ENCODE data around the gene SMC1B.
"Not testable (repeated sequence)": the region's sequence is repeated elsewhere in the genome, so short reads cannot be mapped to it uniquely, and the experiment has no call there.

The SMC1B gene

GRCh38 chr22:45335854-45336522 lies 77.4 kb downstream of the SMC1B start:
- H3K27me3 Mint-ChIP-seq, result no peaks in the 10 kb centered on the region
- no peaks in the 10 kb centered on the region for H3K9me3 Mint-ChIP-seq
- DNase-seq, result no peak
- H3K4me1 Mint-ChIP-seq, result peaks cover 37% of the 10 kb centered on the region
- CTCF ChIA-PET, result no interaction called here
- H3K27ac Mint-ChIP-seq, result no peak overlapping the region
- H3K4me3 Mint-ChIP-seq, result no peak overlapping the region
- H3K36me3 Mint-ChIP-seq, result peaks cover 65% of the 10 kb centered on the region

DNA sequence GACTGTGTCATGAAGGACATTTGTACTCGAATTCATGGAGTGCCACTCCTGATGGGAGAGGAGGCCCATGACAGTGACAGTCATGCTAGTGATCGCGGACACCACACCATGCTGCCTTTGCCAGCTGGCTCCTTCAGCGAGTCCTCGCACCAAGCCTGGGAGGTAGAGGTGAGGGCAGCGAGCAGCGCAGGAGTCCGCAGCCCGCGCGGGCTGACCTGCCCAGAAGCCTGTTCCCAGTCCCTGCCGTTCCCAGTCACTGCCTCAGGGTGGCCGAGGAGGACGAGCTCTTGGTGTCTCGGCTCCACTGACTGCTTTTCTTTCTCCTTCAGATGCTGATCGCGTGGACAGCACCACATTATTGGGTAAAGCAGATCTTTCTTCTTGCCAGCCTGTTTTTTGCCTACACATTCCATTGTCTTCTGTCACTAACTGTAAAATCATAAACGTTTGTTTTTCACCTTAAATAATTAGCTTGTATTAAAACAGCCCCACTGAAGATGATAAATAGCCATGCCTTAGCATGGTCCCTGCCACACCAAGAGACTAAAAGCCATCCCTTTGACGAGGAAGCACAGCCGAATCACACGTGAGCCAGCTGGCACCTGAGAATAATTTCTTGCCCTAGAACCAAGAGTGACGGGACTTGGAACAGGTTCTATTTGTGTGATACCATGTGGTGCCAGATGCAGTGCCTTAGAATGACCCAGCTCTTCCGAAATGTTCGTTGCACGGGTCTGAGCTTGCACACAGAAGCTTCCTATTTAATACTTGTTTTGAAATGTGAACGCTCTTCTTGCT lies 78.2 kb downstream of the SMC1B start:
- peaks cover 65% of the 10 kb centered on the region for H3K36me3 Mint-ChIP-seq
- H3K27ac Mint-ChIP-seq, result no peak overlapping the region
- no peak overlapping the region for H3K4me3 Mint-ChIP-seq
- CTCF ChIA-PET, result no interaction called here
- no peak for DNase-seq
- no peaks in the 10 kb centered on the region for H3K27me3 Mint-ChIP-seq
- no peaks in the 10 kb centered on the region for H3K9me3 Mint-ChIP-seq
- peaks cover 30% of the 10 kb centered on the region for H3K4me1 Mint-ChIP-seq

- no peak for DNase-seq
- H3K27me3 Mint-ChIP-seq, result no peaks in the 10 kb centered on the region
- CTCF ChIA-PET, result no interaction called here
- H3K9me3 Mint-ChIP-seq, result no peaks in the 10 kb centered on the region
- H3K4me3 Mint-ChIP-seq, result no peak overlapping the region
- peak overlapping the region; percentile 19 for H3K27ac Mint-ChIP-seq
- peaks cover 58% of the 10 kb centered on the region for H3K36me3 Mint-ChIP-seq
- peaks cover 25% of the 10 kb centered on the region for H3K4me1 Mint-ChIP-seq
Measured at GRCh38 chr22:45334528-45334927, 78.9 kb downstream of the SMC1B start.

- Mint-ChIP-seq H3K4me1 (peaks cover 25% of the 10 kb centered on the region), H3K36me3 (peaks cover 56% of the 10 kb centered on the region), H3K9me3 (no peaks in the 10 kb centered on the region), H3K27me3 (no peaks in the 10 kb centered on the region), H3K27ac (peak overlapping the region; percentile 19), H3K4me3 (no peak overlapping the region)
- DNase-seq, result peak; percentile 30
- CTCF ChIA-PET, result no interaction called here
Measured at GRCh38 chr22:45334068-45334467, 79.3 kb downstream of the SMC1B start.

- no peaks in the 10 kb centered on the region for H3K9me3 Mint-ChIP-seq
- H3K4me1 Mint-ChIP-seq, result peaks cover 19% of the 10 kb centered on the region
- DNase-seq, result no peak
- no peak overlapping the region for H3K4me3 Mint-ChIP-seq
- H3K27me3 Mint-ChIP-seq, result no peaks in the 10 kb centered on the region
- H3K27ac Mint-ChIP-seq, result no peak overlapping the region
- peaks cover 52% of the 10 kb centered on the region for H3K36me3 Mint-ChIP-seq
- CTCF ChIA-PET, result no interaction called here
Measured at GRCh38 chr22:45332001-45332400, 81.4 kb downstream of the SMC1B start.

GRCh38 chr22:45331486-45331885 lies 81.9 kb downstream of the SMC1B start:
- peaks cover 47% of the 10 kb centered on the region for H3K36me3 Mint-ChIP-seq
- no peak overlapping the region for H3K27ac Mint-ChIP-seq
- DNase-seq, result no peak
- H3K9me3 Mint-ChIP-seq, result no peaks in the 10 kb centered on the region
- no peak overlapping the region for H3K4me3 Mint-ChIP-seq
- H3K27me3 Mint-ChIP-seq, result no peaks in the 10 kb centered on the region
- CTCF ChIA-PET, result no interaction called here
- H3K4me1 Mint-ChIP-seq, result peaks cover 16% of the 10 kb centered on the region

- CTCF ChIA-PET, result interaction anchor here (2.3 kb wide), 1 partner anchor 11 kb away, joined by 5 read pairs; no protein-coding TSS in a partner anchor
- Mint-ChIP-seq H3K36me3 (peaks cover 43% of the 10 kb centered on the region), H3K27me3 (no peaks in the 10 kb centered on the region), H3K27ac (no peak overlapping the region), H3K4me1 (peaks cover 16% of the 10 kb centered on the region), H3K9me3 (no peaks in the 10 kb centered on the region), H3K4me3 (no peak overlapping the region)
- DNase-seq, result no peak
Measured at GRCh38 chr22:45330548-45330947, 82.9 kb downstream of the SMC1B start.

GRCh38 chr22:45329530-45329936 lies 83.9 kb downstream of the SMC1B start:
- Mint-ChIP-seq H3K27ac (no peak overlapping the region), H3K36me3 (peaks cover 42% of the 10 kb centered on the region), H3K9me3 (no peaks in the 10 kb centered on the region), H3K4me1 (peaks cover 15% of the 10 kb centered on the region), H3K27me3 (no peaks in the 10 kb centered on the region), H3K4me3 (no peak overlapping the region)
- no peak for DNase-seq
- CTCF ChIA-PET, result interaction anchor here (2.3 kb wide), 1 partner anchor 12 kb away, joined by 5 read pairs; no protein-coding TSS in a partner anchor

GRCh38 chr22:45328822-45329529 lies 84.4 kb downstream of the SMC1B start:
- no peaks in the 10 kb centered on the region for H3K9me3 Mint-ChIP-seq
- CTCF ChIA-PET, result interaction anchor here (2.3 kb wide), 1 partner anchor 13 kb away, joined by 5 read pairs; no protein-coding TSS in a partner anchor

DNA sequence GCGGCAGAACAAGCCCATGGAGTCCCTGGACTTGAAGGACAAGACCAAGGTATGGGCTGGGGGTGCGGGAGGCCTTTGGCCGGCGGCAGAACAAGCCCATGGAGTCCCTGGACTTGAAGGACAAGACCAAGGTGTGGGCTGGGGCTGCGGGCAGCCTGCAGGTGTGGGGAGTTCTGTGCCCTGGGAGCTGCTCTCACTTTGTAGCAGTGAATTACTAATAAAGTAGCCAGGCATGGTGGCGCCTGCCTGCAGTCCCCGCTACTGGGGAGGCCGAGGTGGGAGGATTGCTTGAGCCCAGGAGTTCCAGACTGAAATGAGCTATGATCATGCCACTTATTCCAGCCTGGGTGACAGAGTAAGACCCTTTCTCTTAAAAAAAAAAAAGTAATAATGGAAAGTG lies 85.1 kb downstream of the SMC1B start:
- H3K27me3 Mint-ChIP-seq, H3K4me3 Mint-ChIP-seq, H3K9me3 Mint-ChIP-seq, CTCF ChIA-PET, DNase-seq: not testable (repeated sequence)
- Mint-ChIP-seq H3K36me3 (peaks cover 48% of the 10 kb centered on the region), H3K27ac (peak overlapping the region; percentile 19), H3K4me1 (peaks cover 17% of the 10 kb centered on the region)

More at GRCh38 chr22:45328822-45329529, 84.4 kb downstream of the SMC1B start:
- no peak overlapping the region for H3K4me3 Mint-ChIP-seq
- H3K27ac Mint-ChIP-seq, result no peak overlapping the region
- H3K36me3 Mint-ChIP-seq, result peaks cover 42% of the 10 kb centered on the region
- H3K27me3 Mint-ChIP-seq, result no peaks in the 10 kb centered on the region
- H3K4me1 Mint-ChIP-seq, result peaks cover 15% of the 10 kb centered on the region
- DNase-seq, result no peak

- CTCF ChIA-PET, result no interaction called here
- H3K36me3 Mint-ChIP-seq, result peaks cover 53% of the 10 kb centered on the region
- DNase-seq, result no peak
Measured at GRCh38 chr22:45324311-45324711, 89.1 kb downstream of the SMC1B start.

GRCh38 chr22:45323695-45324094 lies 89.7 kb downstream of the SMC1B start:
- Mint-ChIP-seq H3K36me3 (peaks cover 53% of the 10 kb centered on the region), H3K4me1 (peaks cover 58% of the 10 kb centered on the region), H3K4me3 (peak overlapping the region; percentile 56), H3K9me3 (no peaks in the 10 kb centered on the region), H3K27me3 (no peaks in the 10 kb centered on the region), H3K27ac (peak overlapping the region; percentile 85)
- CTCF ChIA-PET, result no interaction called here
- DNase-seq, result no peak

More at GRCh38 chr22:45324311-45324711, 89.1 kb downstream of the SMC1B start:
- Mint-ChIP-seq H3K4me1 (peaks cover 51% of the 10 kb centered on the region), H3K27ac (no peak overlapping the region), H3K4me3 (no peak overlapping the region), H3K27me3 (no peaks in the 10 kb centered on the region), H3K9me3 (no peaks in the 10 kb centered on the region)

DNA sequence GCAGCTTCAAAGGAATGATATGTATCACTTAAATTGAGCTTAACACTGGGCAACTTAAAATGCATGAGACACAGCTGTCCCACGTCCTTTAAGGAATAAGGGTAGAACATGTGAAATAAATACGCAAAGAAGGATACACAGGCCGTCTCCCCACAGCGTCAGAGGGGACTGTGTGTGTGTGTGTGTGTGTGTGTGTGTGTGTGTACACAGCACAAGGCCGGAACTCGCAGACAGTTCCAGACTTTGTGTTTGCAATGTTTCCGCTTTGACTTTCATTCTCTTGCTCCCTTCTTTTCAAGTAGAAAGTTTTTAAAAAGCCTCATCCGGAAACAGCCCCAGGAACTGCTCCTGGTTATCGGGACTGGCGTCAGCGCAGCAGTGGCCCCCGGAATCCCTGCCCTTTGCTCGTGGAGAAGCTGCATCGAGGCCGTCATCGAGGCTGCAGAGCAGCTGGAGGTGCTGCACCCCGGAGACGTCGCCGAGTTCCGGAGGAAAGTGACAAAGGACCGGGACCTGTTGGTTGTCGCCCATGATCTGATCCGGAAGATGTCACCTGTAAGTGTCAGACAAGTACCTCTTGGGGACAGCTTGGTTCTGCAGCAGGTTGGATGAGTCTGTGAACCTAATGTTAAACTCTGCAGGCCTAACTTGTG lies 90.4 kb downstream of the SMC1B start:
- H3K27ac Mint-ChIP-seq, result peak overlapping the region; percentile 85
- H3K36me3 Mint-ChIP-seq, result peaks cover 53% of the 10 kb centered on the region
- H3K4me3 Mint-ChIP-seq, result peak overlapping the region; percentile 56
- no peak for DNase-seq
- H3K27me3 Mint-ChIP-seq, result no peaks in the 10 kb centered on the region
- no peaks in the 10 kb centered on the region for H3K9me3 Mint-ChIP-seq
- H3K4me1 Mint-ChIP-seq, result peaks cover 65% of the 10 kb centered on the region
- CTCF ChIA-PET, result no interaction called here

DNA sequence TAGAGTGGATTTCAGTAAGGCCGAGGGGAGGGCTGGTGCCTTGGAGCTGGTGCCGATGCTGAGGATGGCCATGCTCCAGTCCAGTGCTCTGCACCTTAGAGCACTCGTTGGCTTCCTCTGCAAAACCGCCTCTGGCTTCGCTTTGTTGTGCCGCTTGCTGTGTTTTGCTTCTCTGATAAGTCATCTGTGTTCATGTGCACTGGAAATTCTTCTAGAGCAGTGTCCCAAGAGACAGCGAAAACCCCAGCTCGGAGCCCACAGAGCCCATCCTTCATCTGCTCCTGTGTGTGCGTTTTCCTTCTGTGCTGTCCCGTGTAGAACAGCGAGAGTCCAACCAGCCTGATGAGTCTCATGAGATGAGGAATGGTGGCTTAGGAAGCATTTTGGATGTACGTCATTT lies 91.6 kb downstream of the SMC1B start:
- CTCF ChIA-PET, result no interaction called here
- peak overlapping the region; percentile 62 for H3K27ac Mint-ChIP-seq

More for the DNA sequence above, 91.6 kb downstream of the SMC1B start:
- Mint-ChIP-seq H3K9me3 (no peaks in the 10 kb centered on the region), H3K36me3 (peaks cover 48% of the 10 kb centered on the region), H3K4me1 (peaks cover 76% of the 10 kb centered on the region), H3K27me3 (no peaks in the 10 kb centered on the region), H3K4me3 (no peak overlapping the region)
- no peak for DNase-seq
